Neural progenitor cell (in vitro differentiated cells): ENCODE results near the gene BMPR1B.

ENCODE experiments used
- CTCF ChIP-seq: fragments of 200-600 bp; sonication (generic); IDR thresholded peaks from 2 replicates; pipeline ENCODE4 v1.5.1; 2017; ENCODE audit warnings: antibody characterized with exemption, mild to moderate bottlenecking
- EZH2 ChIP-seq: fragments of 200-600 bp; sonication (generic); IDR thresholded peaks from 2 replicates; pipeline ENCODE4 v1.6.1; 2017; ENCODE audit warnings: antibody characterized with exemption, mild to moderate bottlenecking, moderate library complexity
- EZH2phosphoT487 ChIP-seq: fragments of 200-600 bp; sonication (generic); IDR thresholded peaks from 2 replicates; pipeline ENCODE4 v1.6.1; 2017; ENCODE audit warnings: antibody characterized with exemption

DNA sequence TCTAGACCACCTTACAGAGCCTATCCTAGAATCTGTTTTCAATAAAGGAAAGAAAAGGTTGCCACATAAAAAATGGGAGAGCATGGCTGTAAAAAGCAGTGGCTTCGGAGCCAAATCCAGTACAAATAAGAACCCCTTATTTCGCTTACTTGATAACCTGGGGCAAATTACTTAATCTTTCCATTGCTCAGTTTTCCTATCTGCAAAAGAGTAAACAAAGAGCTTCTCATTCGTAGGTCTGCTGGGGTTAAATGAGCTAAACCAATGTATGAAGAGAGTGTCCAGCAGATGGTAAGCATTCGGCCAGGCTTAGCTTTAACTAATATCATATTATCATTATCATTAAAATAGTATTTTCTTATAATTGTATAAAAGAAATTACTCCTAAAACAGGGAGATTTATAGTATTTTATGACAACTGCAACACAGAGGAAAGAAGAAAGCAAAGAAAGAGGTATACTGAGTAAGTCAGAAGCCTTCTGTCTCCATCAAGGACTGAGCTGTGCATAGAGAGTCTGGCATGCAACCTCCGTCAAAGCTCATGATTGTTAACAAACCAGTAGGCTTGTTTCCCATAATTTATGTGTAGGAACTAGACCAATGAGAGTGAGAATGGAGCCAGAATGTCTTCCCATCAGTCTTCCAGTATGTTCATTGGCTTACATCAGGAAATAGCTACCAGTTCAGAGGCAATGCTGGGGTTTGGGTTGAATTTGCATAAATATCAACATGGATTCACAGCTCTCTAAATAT is 426.1 kb downstream of the BMPR1B start:
- TF ChIP-seq EZH2phosphoT487 (no peak), EZH2 (no peak), CTCF (no peak)
